Osteoblast (primary cell): ENCODE results near the gene H6PD. TPM values are rescaled to one million over a fixed set of nuclear protein-coding genes. Genes with fewer than 3 reads are reported as not detected.

ENCODE experiments used
- DNase-seq: peaks from one replicate; pipeline ENCODE4 v3.0.0; 2011; ENCODE audit warnings: low spot score, mixed read lengths; ENCODE audit not compliant: insufficient read length; ENCODE audit errors: missing footprints
- H2AFZ ChIP-seq: 2 replicates; pipeline ENCODE4 v1.6.0; 2011; ENCODE audit warnings: mild to moderate bottlenecking, low read length
- H3K27ac ChIP-seq: 2 replicates; pipeline ENCODE4 v1.5.1; 2011; ENCODE audit warnings: mild to moderate bottlenecking, low read depth, low read length, moderate library complexity
- H3K27me3 ChIP-seq: 2 replicates; pipeline ENCODE4 v1.6.0; 2012; ENCODE audit warnings: mild to moderate bottlenecking, control low read depth, inconsistent platforms, low read length, moderate library complexity; ENCODE audit not compliant: insufficient read depth
- H3K36me3 ChIP-seq: 2 replicates; pipeline ENCODE4 v1.5.1; 2011; ENCODE audit warnings: mild to moderate bottlenecking, low read length, control low read depth, moderate library complexity; ENCODE audit not compliant: insufficient read depth
- H3K4me1 ChIP-seq: 2 replicates; pipeline ENCODE4 v1.5.1; 2011; ENCODE audit warnings: mild to moderate bottlenecking, low read length, control low read depth, moderate library complexity; ENCODE audit not compliant: insufficient read depth
- H3K4me2 ChIP-seq: 2 replicates; pipeline ENCODE4 v1.6.0; 2011; ENCODE audit warnings: mild to moderate bottlenecking, low read length; ENCODE audit not compliant: insufficient read depth
- H3K4me3 ChIP-seq: fragments of 200-600 bp; sonication (generic); 3 replicates; pipeline ENCODE4 v1.5.1; 2012; ENCODE audit warnings: mild to moderate bottlenecking, low read length, inconsistent platforms; ENCODE audit not compliant: insufficient read depth
- H3K79me2 ChIP-seq: 2 replicates; pipeline ENCODE4 v1.6.0; 2012; ENCODE audit warnings: mild to moderate bottlenecking, low read length, control low read depth, inconsistent platforms; ENCODE audit not compliant: insufficient read depth
- H3K9me3 ChIP-seq: 2 replicates; pipeline ENCODE4 v1.5.1; 2011; ENCODE audit warnings: low read depth, low read length, control low read depth
- H4K20me1 ChIP-seq: 2 replicates; pipeline ENCODE4 v1.6.0; 2012; ENCODE audit warnings: mild to moderate bottlenecking, low read length, control low read depth; ENCODE audit not compliant: insufficient read depth
- total RNA-seq: library from RNA; depleted of rRNA; stranded (reverse); fragments of >200 nt; gene quantifications from 2 replicates; pipeline ENCODE4 v1.2.3, GENCODE V29; 2012
- TF ChIP-seq, protein P1 (sequence below): IDR thresholded peaks from 2 replicates; pipeline ENCODE4 v1.5.1; 2011; ENCODE audit warnings: mild to moderate bottlenecking, low read depth, low read length, moderate library complexity; ENCODE audit errors: extremely low read depth

H6PD gene
- total RNA-seq, 1 donor = 51.4 TPM

DNA sequence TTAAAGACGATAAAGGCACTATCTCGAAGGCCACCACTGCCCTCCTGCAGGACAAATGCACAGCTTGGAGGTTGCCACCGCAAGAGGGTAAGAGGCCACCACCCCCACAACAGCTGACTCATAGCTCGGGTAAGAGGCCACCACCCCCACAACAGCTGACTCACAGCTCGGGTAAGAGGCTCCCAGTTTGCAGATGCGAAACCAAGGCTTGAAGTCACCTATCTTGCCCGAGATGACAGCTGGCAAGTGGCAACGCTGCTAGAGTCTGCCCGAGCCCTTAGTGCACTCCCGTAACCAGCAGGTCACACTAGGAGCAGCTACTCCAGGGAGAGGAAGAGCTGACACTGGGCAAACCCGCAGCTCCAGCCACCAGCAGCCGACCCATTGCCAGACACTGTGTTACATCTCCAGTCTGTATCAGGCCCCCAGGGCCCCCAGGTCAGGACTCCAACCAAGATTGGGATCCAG, 41.0 kb downstream of the H6PD start:
- H3K36me3 ChIP-seq = no peaks in the 10 kb centered on the region

DNA sequence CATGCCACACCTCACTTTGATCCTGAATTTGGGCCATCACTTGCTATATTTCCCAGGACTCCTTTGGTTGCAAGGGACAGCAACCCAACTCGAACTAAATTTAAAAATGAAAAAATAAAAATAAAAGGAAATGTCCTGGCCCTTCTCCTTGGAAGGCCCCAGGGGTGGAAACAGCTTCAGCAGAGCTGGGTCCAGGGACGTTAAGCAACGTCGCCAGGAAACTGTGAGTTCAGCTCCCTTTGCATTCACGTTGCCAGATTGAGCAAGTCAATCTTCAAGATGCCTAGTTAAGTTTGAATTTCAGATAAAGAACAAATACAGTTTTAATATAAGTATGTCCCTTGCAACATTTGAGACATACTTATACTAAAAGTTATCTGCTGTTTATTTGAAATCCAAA, 43.5 kb downstream of the H6PD start:
- Histone ChIP-seq H2AFZ (no peak overlapping the region), H3K9me3 (no peaks in the 10 kb centered on the region), H3K4me2 (no peak overlapping the region), H3K79me2 (no peaks in the 10 kb centered on the region), H3K27ac (no peak overlapping the region), H4K20me1 (no peaks in the 10 kb centered on the region), H3K4me3 (no peak overlapping the region), H3K4me1 (peaks cover 52% of the 10 kb centered on the region), H3K36me3 (no peaks in the 10 kb centered on the region), H3K27me3 (no peaks in the 10 kb centered on the region)
- TF ChIP-seq, protein P1, sequence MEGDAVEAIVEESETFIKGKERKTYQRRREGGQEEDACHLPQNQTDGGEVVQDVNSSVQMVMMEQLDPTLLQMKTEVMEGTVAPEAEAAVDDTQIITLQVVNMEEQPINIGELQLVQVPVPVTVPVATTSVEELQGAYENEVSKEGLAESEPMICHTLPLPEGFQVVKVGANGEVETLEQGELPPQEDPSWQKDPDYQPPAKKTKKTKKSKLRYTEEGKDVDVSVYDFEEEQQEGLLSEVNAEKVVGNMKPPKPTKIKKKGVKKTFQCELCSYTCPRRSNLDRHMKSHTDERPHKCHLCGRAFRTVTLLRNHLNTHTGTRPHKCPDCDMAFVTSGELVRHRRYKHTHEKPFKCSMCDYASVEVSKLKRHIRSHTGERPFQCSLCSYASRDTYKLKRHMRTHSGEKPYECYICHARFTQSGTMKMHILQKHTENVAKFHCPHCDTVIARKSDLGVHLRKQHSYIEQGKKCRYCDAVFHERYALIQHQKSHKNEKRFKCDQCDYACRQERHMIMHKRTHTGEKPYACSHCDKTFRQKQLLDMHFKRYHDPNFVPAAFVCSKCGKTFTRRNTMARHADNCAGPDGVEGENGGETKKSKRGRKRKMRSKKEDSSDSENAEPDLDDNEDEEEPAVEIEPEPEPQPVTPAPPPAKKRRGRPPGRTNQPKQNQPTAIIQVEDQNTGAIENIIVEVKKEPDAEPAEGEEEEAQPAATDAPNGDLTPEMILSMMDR = no peak
- DNase-seq = peak; percentile 66

More for the DNA sequence above, 41.0 kb downstream of the H6PD start:
- Histone ChIP-seq H3K27me3 (no peaks in the 10 kb centered on the region), H2AFZ (no peak overlapping the region), H3K4me3 (peak overlapping the region; percentile 34), H3K27ac (peak overlapping the region; percentile 3), H3K79me2 (no peaks in the 10 kb centered on the region), H3K4me1 (peaks cover 32% of the 10 kb centered on the region), H3K4me2 (peak overlapping the region; percentile 61), H4K20me1 (no peaks in the 10 kb centered on the region), H3K9me3 (no peaks in the 10 kb centered on the region)
- TF ChIP-seq, protein P1 = no peak
- DNase-seq = peak; percentile 98

DNA sequence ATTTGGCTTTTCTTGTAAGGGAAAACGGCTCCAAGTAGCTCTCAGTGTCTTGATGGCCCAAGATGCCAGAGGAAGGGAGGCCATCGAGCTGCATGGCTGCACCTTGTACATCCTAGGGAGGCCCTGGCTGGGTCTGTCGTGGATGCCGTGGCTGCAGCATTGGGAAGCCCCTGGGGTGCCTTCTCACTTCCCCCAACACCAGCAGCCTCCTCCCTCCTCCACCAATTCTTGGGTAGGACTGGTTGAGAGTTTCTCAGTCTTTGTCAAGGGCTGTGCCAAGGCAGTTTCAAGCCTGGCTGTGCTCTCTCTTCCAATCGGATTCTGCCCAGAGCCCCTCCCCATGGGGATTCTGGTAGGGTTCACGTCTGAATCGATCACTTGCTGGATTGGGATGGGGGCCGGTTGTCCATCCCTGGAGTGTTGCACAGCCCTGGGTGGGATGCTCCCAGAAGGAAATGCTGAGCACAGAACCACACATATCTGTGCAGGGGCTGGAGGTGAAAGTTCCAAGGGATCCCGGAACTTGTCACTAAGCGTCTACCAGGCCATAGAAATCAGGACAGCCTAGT, 44.1 kb downstream of the H6PD start:
- TF ChIP-seq, protein P1 = no peak
- peak overlapping the region; percentile 5 for H3K27ac ChIP-seq
- no peaks in the 10 kb centered on the region for H3K79me2 ChIP-seq
- H2AFZ ChIP-seq = no peak overlapping the region
- no peaks in the 10 kb centered on the region for H3K36me3 ChIP-seq
- no peak overlapping the region for H3K4me3 ChIP-seq
- no peaks in the 10 kb centered on the region for H3K27me3 ChIP-seq
- H4K20me1 ChIP-seq = no peaks in the 10 kb centered on the region
- H3K4me1 ChIP-seq = peaks cover 52% of the 10 kb centered on the region
- no peaks in the 10 kb centered on the region for H3K9me3 ChIP-seq
- no peak overlapping the region for H3K4me2 ChIP-seq
- peak; percentile 75 for DNase-seq

DNA sequence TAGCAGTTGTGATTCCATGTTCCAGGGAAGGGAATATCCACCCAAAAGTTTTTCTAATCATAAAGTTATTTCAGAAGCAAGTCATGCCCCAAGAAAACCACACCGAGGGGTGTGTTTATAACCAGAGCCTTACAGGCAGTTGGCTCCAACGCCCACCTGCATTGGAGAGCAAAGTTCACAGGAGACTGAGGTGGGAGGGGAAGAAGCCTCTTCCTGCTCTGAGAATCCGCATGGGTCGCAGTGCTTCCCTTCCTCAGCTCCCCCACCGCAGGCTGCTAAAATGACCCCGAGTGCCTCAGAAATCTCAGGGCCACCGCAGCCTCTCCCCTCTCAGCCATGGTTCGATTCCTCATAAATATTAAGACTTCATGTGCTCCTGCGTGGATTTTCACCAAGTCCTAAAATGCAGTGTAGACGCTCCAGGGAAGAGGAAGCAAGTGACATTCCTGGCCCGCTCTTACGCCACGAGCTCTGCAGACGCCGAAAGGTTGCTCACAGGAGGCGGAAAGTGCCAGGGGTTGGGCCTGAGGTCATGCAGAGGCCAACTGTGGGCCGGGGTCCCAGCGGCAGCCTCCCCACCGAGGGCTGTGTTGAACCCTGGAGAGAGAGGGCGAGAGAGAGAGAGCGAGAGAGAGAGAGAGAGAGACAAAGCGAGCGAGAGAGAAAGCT, 44.7 kb downstream of the H6PD start:
- Histone ChIP-seq H3K4me2 (no peak overlapping the region), H3K36me3 (no peaks in the 10 kb centered on the region), H3K27ac (peak overlapping the region; percentile 26), H3K27me3 (no peaks in the 10 kb centered on the region), H3K79me2 (no peaks in the 10 kb centered on the region), H2AFZ (no peak overlapping the region), H4K20me1 (no peaks in the 10 kb centered on the region), H3K4me1 (peaks cover 52% of the 10 kb centered on the region), H3K4me3 (no peak overlapping the region), H3K9me3 (no peaks in the 10 kb centered on the region)
- peak; percentile 93 for DNase-seq
- TF ChIP-seq, protein P1 = no peak
